ENCODE results near the gene IFIT1B.

The IFIT1B gene

GRCh38 chr10:89362929-89363328 is 14.9 kb upstream of the IFIT1B start:
- Histone ChIP-seq H3K36me3 (ENCODE audit: control insufficient read depth in 2 of 2, insufficient read depth in 2 of 2, low read length in 2 of 2) (no peaks in the 10 kb centered on the region), H3K27ac (ENCODE audit: low read depth in 2 of 2, low read length in 2 of 2) (no peak overlapping the region), H3K27me3 (ENCODE audit: control insufficient read depth in 2 of 2, insufficient read depth in 2 of 2, low read length in 2 of 2) (no peaks in the 10 kb centered on the region), H3K9me3 (ENCODE audit: control insufficient read depth in 2 of 2, low read length in 2 of 2) (no peaks in the 10 kb centered on the region), H3K4me1 (ENCODE audit: control insufficient read depth in 2 of 2, insufficient read depth in 2 of 2, low read length in 2 of 2) (no peaks in the 10 kb centered on the region), H3K9ac (ENCODE audit: low read depth in 1 of 2, low read length in 2 of 2) (no peak overlapping the region), H3K4me3 (ENCODE audit: low read length in 2 of 2) (no peak overlapping the region)

- Histone ChIP-seq H3K4me3 (ENCODE audit: low read length in 2 of 2) (no peak overlapping the region), H3K27ac (ENCODE audit: low read depth in 2 of 2, low read length in 2 of 2) (no peak overlapping the region), H3K4me1 (ENCODE audit: control insufficient read depth in 2 of 2, insufficient read depth in 2 of 2, low read length in 2 of 2) (no peaks in the 10 kb centered on the region), H3K9ac (ENCODE audit: low read depth in 1 of 2, low read length in 2 of 2) (no peak overlapping the region), H3K36me3 (ENCODE audit: control insufficient read depth in 2 of 2, insufficient read depth in 2 of 2, low read length in 2 of 2) (no peaks in the 10 kb centered on the region), H3K27me3 (ENCODE audit: control insufficient read depth in 2 of 2, insufficient read depth in 2 of 2, low read length in 2 of 2) (no peaks in the 10 kb centered on the region), H3K9me3 (ENCODE audit: control insufficient read depth in 2 of 2, low read length in 2 of 2) (no peaks in the 10 kb centered on the region)
Observed at GRCh38 chr10:89363729-89364442, 14.0 kb upstream of the IFIT1B start.

GRCh38 chr10:89364531-89364930 is 13.3 kb upstream of the IFIT1B start:
- Histone ChIP-seq H3K9ac (ENCODE audit: low read depth in 1 of 2, low read length in 2 of 2) (no peak overlapping the region), H3K9me3 (ENCODE audit: control insufficient read depth in 2 of 2, low read length in 2 of 2) (no peaks in the 10 kb centered on the region), H3K4me1 (ENCODE audit: control insufficient read depth in 2 of 2, insufficient read depth in 2 of 2, low read length in 2 of 2) (peaks cover 0 to 5% of the 10 kb centered on the region in 2 donors), H3K27ac (ENCODE audit: low read depth in 2 of 2, low read length in 2 of 2) (no peak overlapping the region), H3K36me3 (ENCODE audit: control insufficient read depth in 2 of 2, insufficient read depth in 2 of 2, low read length in 2 of 2) (no peaks in the 10 kb centered on the region), H3K4me3 (ENCODE audit: low read length in 2 of 2) (no peak overlapping the region), H3K27me3 (ENCODE audit: control insufficient read depth in 2 of 2, insufficient read depth in 2 of 2, low read length in 2 of 2) (no peaks in the 10 kb centered on the region)

GRCh38 chr10:89367529-89367928 is 10.3 kb upstream of the IFIT1B start:
- Histone ChIP-seq H3K4me1 (ENCODE audit: control insufficient read depth in 2 of 2, insufficient read depth in 2 of 2, low read length in 2 of 2) (peaks cover 0 to 6% of the 10 kb centered on the region in 2 donors), H3K27ac (ENCODE audit: low read depth in 2 of 2, low read length in 2 of 2) (no peak overlapping the region), H3K36me3 (ENCODE audit: control insufficient read depth in 2 of 2, insufficient read depth in 2 of 2, low read length in 2 of 2) (no peaks in the 10 kb centered on the region), H3K9me3 (ENCODE audit: control insufficient read depth in 2 of 2, low read length in 2 of 2) (no peaks in the 10 kb centered on the region), H3K27me3 (ENCODE audit: control insufficient read depth in 2 of 2, insufficient read depth in 2 of 2, low read length in 2 of 2) (no peaks in the 10 kb centered on the region), H3K4me3 (ENCODE audit: low read length in 2 of 2) (no peak overlapping the region), H3K9ac (ENCODE audit: low read depth in 1 of 2, low read length in 2 of 2) (no peak overlapping the region)

GRCh38 chr10:89368129-89368528 is 9.7 kb upstream of the IFIT1B start:
- Histone ChIP-seq H3K27ac (ENCODE audit: low read depth in 2 of 2, low read length in 2 of 2) (no peak overlapping the region), H3K9ac (ENCODE audit: low read depth in 1 of 2, low read length in 2 of 2) (no peak overlapping the region)

GRCh38 chr10:89369156-89370105 is 8.4 kb upstream of the IFIT1B start:
- Histone ChIP-seq H3K27ac (ENCODE audit: low read depth in 2 of 2, low read length in 2 of 2) (no peak overlapping the region), H3K9me3 (ENCODE audit: control insufficient read depth in 2 of 2, low read length in 2 of 2) (no peaks in the 10 kb centered on the region), H3K9ac (ENCODE audit: low read depth in 1 of 2, low read length in 2 of 2) (no peak overlapping the region), H3K4me1 (ENCODE audit: control insufficient read depth in 2 of 2, insufficient read depth in 2 of 2, low read length in 2 of 2) (peaks cover 12 to 16% of the 10 kb centered on the region in 2 donors), H3K36me3 (ENCODE audit: control insufficient read depth in 2 of 2, insufficient read depth in 2 of 2, low read length in 2 of 2) (no peaks in the 10 kb centered on the region), H3K4me3 (ENCODE audit: low read length in 2 of 2) (no peak overlapping the region), H3K27me3 (ENCODE audit: control insufficient read depth in 2 of 2, insufficient read depth in 2 of 2, low read length in 2 of 2) (no peaks in the 10 kb centered on the region)

More at GRCh38 chr10:89368129-89368528, 9.7 kb upstream of the IFIT1B start:
- Histone ChIP-seq H3K27me3 (ENCODE audit: control insufficient read depth in 2 of 2, insufficient read depth in 2 of 2, low read length in 2 of 2) (no peaks in the 10 kb centered on the region), H3K4me1 (ENCODE audit: control insufficient read depth in 2 of 2, insufficient read depth in 2 of 2, low read length in 2 of 2) (peaks cover 0 to 6% of the 10 kb centered on the region in 2 donors), H3K36me3 (ENCODE audit: control insufficient read depth in 2 of 2, insufficient read depth in 2 of 2, low read length in 2 of 2) (no peaks in the 10 kb centered on the region), H3K4me3 (ENCODE audit: low read length in 2 of 2) (no peak overlapping the region), H3K9me3 (ENCODE audit: control insufficient read depth in 2 of 2, low read length in 2 of 2) (no peaks in the 10 kb centered on the region)

- no peaks in the 10 kb centered on the region for H3K9me3 ChIP-seq (ENCODE audit: control insufficient read depth in 2 of 2, low read length in 2 of 2)
- H3K27me3 ChIP-seq (ENCODE audit: control insufficient read depth in 2 of 2, insufficient read depth in 2 of 2, low read length in 2 of 2), result no peaks in the 10 kb centered on the region
- H3K4me3 ChIP-seq (ENCODE audit: low read length in 2 of 2), result no peak overlapping the region
- H3K9ac ChIP-seq (ENCODE audit: low read depth in 1 of 2, low read length in 2 of 2), result no peak overlapping the region
- H3K27ac ChIP-seq (ENCODE audit: low read depth in 2 of 2, low read length in 2 of 2), result no peak overlapping the region
- H3K36me3 ChIP-seq (ENCODE audit: control insufficient read depth in 2 of 2, insufficient read depth in 2 of 2, low read length in 2 of 2), result no peaks in the 10 kb centered on the region
- peaks cover 21 to 22% of the 10 kb centered on the region in 2 donors for H3K4me1 ChIP-seq (ENCODE audit: control insufficient read depth in 2 of 2, insufficient read depth in 2 of 2, low read length in 2 of 2)
Observed at GRCh38 chr10:89371079-89371478, 6.8 kb upstream of the IFIT1B start.

- Histone ChIP-seq H3K4me1 (ENCODE audit: control insufficient read depth in 2 of 2, insufficient read depth in 2 of 2, low read length in 2 of 2) (peaks cover 21 to 22% of the 10 kb centered on the region in 2 donors), H3K27ac (ENCODE audit: low read depth in 2 of 2, low read length in 2 of 2) (no peak overlapping the region), H3K27me3 (ENCODE audit: control insufficient read depth in 2 of 2, insufficient read depth in 2 of 2, low read length in 2 of 2) (no peaks in the 10 kb centered on the region), H3K9ac (ENCODE audit: low read depth in 1 of 2, low read length in 2 of 2) (no peak overlapping the region), H3K9me3 (ENCODE audit: control insufficient read depth in 2 of 2, low read length in 2 of 2) (no peaks in the 10 kb centered on the region), H3K36me3 (ENCODE audit: control insufficient read depth in 2 of 2, insufficient read depth in 2 of 2, low read length in 2 of 2) (no peaks in the 10 kb centered on the region), H3K4me3 (ENCODE audit: low read length in 2 of 2) (no peak overlapping the region)
Observed at GRCh38 chr10:89371987-89372386, 5.9 kb upstream of the IFIT1B start.

- H3K36me3 ChIP-seq (ENCODE audit: control insufficient read depth in 2 of 2, insufficient read depth in 2 of 2, low read length in 2 of 2), result no peaks in the 10 kb centered on the region
- no peaks in the 10 kb centered on the region for H3K9me3 ChIP-seq (ENCODE audit: control insufficient read depth in 2 of 2, low read length in 2 of 2)
- peak overlapping the region; percentile 46 to 54 for H3K9ac ChIP-seq (ENCODE audit: low read depth in 1 of 2, low read length in 2 of 2)
- H3K4me1 ChIP-seq (ENCODE audit: control insufficient read depth in 2 of 2, insufficient read depth in 2 of 2, low read length in 2 of 2), result peaks cover 20 to 21% of the 10 kb centered on the region in 2 donors
- H3K27ac ChIP-seq (ENCODE audit: low read depth in 2 of 2, low read length in 2 of 2), result peak overlapping the region; percentile 80 to 88
- H3K27me3 ChIP-seq (ENCODE audit: control insufficient read depth in 2 of 2, insufficient read depth in 2 of 2, low read length in 2 of 2), result no peaks in the 10 kb centered on the region
- H3K4me3 ChIP-seq (ENCODE audit: low read length in 2 of 2), result peak overlapping the region; percentile 46 to 61
Observed at GRCh38 chr10:89373916-89374711, 3.7 kb upstream of the IFIT1B start.
